Measurements from ENCODE around the gene CTLA4.

Gene CTLA4

DNA sequence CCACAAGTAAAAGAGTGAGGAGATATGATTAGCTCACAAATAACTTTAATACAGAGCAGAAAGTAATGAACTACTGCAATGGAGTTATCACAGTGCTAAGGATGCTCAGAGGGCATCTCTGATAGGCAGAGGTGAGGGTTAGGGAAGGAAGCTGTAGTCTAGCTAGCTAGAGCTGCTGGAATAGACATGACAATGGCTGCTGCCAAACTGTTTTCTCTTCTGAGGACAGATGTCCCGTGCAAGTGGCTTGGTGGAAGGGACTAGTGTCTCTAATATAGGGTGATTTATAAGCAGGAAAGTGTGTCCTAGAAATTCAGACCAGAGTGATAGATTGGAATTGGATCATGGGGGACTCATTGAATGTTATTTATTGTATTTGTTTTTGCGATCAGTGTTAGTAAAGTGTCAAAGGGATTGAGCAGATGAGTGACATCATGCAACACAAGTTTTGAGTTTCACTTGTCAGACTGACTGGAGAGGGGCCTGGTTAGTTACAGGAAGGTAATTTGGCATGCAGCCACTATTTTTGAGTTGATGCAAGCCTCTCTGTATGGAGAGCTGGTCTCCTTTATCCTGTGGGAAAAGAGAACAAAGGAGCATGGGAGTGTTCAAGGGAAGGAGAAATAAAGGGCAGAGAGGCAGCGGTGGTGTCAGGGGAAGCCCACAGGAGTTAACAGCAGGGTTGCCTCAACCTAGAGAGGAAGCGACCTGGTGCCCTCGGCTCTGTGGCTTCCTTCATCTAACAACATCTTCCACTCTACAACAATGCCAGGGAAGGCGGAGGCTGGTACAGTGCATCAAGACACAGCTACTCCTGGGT is 1.9 kb downstream of the CTLA4 start:
- TF ChIP-seq, protein P1, sequence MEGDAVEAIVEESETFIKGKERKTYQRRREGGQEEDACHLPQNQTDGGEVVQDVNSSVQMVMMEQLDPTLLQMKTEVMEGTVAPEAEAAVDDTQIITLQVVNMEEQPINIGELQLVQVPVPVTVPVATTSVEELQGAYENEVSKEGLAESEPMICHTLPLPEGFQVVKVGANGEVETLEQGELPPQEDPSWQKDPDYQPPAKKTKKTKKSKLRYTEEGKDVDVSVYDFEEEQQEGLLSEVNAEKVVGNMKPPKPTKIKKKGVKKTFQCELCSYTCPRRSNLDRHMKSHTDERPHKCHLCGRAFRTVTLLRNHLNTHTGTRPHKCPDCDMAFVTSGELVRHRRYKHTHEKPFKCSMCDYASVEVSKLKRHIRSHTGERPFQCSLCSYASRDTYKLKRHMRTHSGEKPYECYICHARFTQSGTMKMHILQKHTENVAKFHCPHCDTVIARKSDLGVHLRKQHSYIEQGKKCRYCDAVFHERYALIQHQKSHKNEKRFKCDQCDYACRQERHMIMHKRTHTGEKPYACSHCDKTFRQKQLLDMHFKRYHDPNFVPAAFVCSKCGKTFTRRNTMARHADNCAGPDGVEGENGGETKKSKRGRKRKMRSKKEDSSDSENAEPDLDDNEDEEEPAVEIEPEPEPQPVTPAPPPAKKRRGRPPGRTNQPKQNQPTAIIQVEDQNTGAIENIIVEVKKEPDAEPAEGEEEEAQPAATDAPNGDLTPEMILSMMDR (IDR thresholded peaks at IDR 0.05), result no peak
- H3K27ac ChIP-seq, result no peak overlapping the region
- DNase-seq (ENCODE audit: low spot score), result no peak

DNA sequence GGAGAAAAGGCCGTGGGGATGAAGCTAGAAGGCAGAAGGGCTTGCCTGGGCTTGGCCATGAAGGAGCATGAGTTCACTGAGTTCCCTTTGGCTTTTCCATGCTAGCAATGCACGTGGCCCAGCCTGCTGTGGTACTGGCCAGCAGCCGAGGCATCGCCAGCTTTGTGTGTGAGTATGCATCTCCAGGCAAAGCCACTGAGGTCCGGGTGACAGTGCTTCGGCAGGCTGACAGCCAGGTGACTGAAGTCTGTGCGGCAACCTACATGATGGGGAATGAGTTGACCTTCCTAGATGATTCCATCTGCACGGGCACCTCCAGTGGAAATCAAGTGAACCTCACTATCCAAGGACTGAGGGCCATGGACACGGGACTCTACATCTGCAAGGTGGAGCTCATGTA is 2.9 kb downstream of the CTLA4 start:
- TF ChIP-seq, protein P1 (IDR thresholded peaks at IDR 0.05), result no peak
- H3K27ac ChIP-seq, result peak overlapping the region in 1 of 2 donors; percentile 61
- H3K4me3 ChIP-seq, result no peak overlapping the region
- DNase-seq (ENCODE audit: low spot score), result no peak

More for the DNA sequence above, 1.9 kb downstream of the CTLA4 start:
- no peak overlapping the region for H3K4me3 ChIP-seq

DNA sequence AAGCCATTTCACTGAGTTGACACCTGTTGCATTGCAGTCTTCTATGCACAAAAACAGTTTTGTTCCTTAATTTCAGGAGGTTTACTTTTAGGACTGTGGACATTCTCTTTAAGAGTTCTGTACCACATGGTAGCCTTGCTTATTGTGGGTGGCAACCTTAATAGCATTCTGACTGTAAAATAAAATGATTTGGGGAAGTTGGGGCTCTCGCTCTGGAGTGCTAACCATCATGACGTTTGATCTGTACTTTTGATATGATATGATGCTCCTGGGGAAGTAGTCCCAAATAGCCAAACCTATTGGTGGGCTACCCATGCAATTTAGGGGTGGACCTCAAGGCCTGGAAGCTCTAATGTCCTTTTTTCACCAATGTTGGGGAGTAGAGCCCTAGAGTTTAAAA is 3.4 kb downstream of the CTLA4 start:
- TF ChIP-seq, protein P1 (IDR thresholded peaks at IDR 0.05), result no peak
- DNase-seq (ENCODE audit: low spot score), result no peak
- H3K27ac ChIP-seq, result peak overlapping the region in 1 of 2 donors; percentile 67
- no peak overlapping the region for H3K4me3 ChIP-seq

DNA sequence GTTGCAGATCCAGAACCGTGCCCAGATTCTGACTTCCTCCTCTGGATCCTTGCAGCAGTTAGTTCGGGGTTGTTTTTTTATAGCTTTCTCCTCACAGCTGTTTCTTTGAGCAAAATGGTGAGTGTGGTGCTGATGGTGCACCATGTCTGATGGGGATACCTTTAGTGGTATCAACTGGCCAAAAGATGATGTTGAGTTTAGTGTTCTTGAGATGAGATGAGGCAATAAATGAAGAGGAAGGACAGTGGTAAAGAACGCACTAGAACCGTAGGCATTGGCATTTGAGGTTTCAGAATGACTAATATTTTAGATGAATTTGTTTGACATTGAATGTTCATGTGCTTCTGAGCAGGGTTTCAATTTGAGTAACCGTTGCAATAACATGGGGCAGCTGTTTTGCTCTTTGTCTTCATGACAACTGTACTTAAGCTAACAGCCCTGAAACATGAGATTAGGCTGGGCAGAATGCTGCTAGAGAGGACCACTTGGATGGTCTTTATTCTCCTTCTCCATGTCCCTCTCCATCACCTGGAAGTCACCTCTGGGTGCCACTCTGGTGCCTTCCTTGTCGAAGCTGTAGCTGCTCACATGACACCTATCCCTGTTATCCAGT is 3.9 kb downstream of the CTLA4 start:
- TF ChIP-seq, protein P1 (IDR thresholded peaks at IDR 0.05), result no peak
- no peak for DNase-seq (ENCODE audit: low spot score)
- Histone ChIP-seq H3K27ac (peak overlapping the region in 1 of 2 donors; percentile 67), H3K4me3 (no peak overlapping the region)

DNA sequence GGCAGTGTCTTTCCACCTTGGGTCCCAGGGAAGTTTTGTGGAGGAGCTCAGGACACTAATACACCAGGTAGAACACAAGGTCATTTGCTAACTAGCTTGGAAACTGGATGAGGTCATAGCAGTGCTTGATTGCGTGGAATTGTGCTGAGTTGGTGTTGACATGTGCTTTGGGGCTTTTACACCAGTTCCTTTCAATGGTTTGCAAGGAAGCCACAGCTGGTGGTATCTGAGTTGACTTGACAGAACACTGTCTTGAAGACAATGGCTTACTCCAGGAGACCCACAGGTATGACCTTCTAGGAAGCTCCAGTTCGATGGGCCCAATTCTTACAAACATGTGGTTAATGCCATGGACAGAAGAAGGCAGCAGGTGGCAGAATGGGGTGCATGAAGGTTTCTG is 5.9 kb downstream of the CTLA4 start:
- TF ChIP-seq, protein P1 (IDR thresholded peaks at IDR 0.05), result no peak
- no peak overlapping the region for H3K4me3 ChIP-seq
- DNase-seq (ENCODE audit: low spot score), result no peak
- H3K27ac ChIP-seq, result no peak overlapping the region

DNA sequence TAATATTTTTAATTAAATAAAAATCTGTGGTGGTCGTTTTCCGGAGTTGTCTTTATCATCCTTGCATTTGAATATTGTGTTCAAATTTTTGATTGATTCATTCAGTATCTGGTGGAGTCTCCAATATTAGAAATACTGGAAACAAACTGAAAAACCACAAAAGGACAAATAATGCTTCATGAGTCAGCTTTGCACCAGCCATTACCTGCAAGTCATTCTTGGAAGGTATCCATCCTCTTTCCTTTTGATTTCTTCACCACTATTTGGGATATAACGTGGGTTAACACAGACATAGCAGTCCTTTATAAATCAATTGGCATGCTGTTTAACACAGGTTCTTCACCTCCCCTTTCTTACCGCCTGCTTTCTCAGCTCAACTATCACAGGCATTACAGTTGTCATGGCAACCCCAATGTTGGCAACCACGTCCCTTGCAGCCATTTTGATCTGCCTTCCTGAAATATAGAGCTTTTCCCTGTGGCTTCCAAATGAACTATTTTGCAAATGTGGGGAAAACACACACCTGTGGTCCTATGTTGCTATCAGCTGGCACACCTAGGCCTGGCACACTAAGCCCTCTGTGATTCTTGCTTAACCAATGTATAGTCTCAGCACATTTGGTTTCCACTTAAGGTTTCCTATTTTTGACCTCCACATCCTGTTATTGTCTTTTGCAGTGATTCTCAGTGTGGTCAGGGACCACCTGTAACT is 6.5 kb downstream of the CTLA4 start:
- H3K27ac ChIP-seq, result no peak overlapping the region
- TF ChIP-seq, protein P1 (IDR thresholded peaks at IDR 0.05), result no peak
- H3K4me3 ChIP-seq, result no peak overlapping the region
- no peak for DNase-seq (ENCODE audit: low spot score)
